Kidney tubule cell (primary cell): Measurements from ENCODE around the gene CADPS2.
A peak's percentile ranks its signal among the peaks of the same experiment; 100 is the strongest.
"Not testable (repeated sequence)": the region's sequence is repeated elsewhere in the genome, so short reads cannot be mapped to it uniquely, and the experiment has no call there.

Source experiments
- DNase-seq: peaks from one replicate; pipeline ENCODE4 v3.0.0-alpha.2; 2018; ENCODE audit warnings: low spot score

CADPS2 gene

DNA sequence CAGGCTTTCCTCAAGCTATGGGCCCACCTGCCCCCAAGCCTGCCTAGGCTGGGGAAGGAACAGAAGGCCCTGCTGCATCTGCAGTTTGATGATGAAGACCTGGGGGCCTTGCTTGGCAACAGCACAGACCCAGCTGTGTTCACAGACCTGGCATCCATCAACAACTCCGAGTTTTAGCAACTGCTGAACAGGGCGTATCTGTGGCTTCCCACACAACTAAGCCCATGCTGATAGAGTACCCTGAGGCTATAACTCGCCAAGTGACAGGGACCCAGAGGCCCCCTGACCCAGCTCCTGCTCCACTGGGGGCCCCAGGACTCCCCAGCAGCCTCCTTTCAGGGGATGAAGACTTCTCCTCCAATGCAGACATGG lies 36.3 kb downstream of the CADPS2 start:
- DNase-seq = no peak

- DNase-seq = no peak
Observed at GRCh38 chr7:122849322-122849956, 36.8 kb downstream of the CADPS2 start.

DNA sequence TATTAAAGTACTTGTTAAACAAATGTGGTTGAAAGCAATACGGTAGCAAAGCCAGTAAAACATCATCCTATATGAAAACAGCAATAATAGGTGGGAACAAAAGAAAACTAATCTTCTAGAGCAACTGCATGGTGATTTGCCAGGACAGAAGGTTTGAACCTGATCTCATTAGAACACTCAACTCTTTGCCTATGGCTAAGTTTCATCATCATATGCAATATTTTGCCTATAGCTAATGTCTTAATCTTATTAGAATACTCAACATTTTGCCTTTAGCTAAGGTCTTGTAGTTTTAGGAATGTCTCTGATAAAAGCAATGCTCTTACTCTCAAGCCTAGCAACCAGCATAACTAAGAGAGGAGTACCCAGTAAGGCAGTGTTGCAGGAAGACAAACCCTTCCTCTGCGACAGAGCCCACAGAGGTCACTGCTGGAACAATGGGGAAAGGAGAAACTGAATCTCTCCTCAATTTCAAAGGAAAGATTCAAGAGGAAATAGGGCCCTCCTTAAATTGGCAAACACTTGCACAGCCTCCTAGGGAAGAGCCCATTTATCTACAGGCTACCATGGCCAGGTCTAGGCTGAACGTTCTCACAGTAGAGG lies 38.3 kb downstream of the CADPS2 start:
- no peak for DNase-seq

- no peak for DNase-seq
Observed at GRCh38 chr7:122846591-122846990, 39.7 kb downstream of the CADPS2 start.

GRCh38 chr7:122845286-122845685 lies 41.0 kb downstream of the CADPS2 start:
- DNase-seq = no peak

GRCh38 chr7:122844191-122844988 lies 41.9 kb downstream of the CADPS2 start:
- no peak for DNase-seq

DNA sequence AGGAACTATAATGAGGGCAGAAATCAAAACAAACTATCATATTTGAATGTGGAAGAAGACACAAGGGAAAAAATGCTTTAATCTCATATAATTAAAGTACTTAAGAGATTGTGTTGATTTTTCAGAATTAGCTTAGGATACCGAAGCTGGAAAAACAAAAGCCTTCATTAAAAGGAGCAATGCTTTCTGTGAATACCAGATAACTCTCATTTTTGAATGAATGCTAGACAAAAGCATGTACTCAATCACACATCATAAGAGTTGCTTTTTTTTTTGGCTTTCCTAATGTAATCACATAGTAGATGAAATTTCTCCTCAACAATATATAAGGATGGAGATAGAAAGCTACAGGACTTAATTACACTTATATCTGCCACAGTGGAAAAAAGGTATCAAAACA lies 43.3 kb downstream of the CADPS2 start:
- DNase-seq = no peak

GRCh38 chr7:122836286-122836685 lies 50.0 kb downstream of the CADPS2 start:
- DNase-seq = not testable (repeated sequence)

DNA sequence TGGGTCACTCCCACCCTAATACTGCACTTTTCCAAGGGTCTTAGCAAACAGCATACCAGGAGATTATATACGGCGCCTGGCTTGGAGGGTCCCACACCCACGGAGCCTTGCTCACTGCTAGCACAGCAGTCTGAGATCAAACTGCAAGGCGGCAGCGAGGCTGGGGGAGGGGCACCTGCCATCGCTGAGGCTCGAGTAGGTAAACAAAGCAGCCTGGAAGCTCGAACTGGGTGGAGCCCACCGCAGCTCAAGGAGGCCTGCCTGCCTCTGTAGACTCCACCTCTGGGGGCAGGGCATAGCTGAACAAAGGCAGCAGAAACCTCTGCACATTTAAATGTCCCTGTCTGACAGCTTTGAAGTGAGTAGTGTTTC lies 51.7 kb downstream of the CADPS2 start:
- DNase-seq = not testable (repeated sequence)

GRCh38 chr7:122833888-122834570 lies 52.2 kb downstream of the CADPS2 start:
- DNase-seq = no peak

DNA sequence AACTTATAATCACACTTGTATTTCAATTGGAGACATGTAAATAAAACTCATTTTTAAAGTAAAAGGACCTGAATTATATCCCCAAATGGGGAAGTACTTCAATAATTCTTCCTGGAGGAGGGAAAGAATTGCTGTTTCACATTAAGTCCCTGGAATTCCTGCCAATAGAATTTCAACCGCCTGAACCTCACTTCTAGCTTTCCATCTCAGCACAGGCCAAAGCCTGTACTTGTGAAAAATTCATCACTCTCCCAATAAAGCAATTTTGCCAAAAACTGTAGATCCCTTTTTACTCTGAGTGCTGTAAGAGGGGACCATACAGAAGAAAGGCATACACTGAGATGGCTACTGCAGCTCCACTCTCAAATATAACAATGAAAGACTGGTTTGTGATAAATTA lies 54.8 kb downstream of the CADPS2 start:
- no peak for DNase-seq

- no peak for DNase-seq
Observed at GRCh38 chr7:122829962-122830361, 56.3 kb downstream of the CADPS2 start.

- DNase-seq = no peak
Observed at GRCh38 chr7:122827763-122828162, 58.5 kb downstream of the CADPS2 start.

GRCh38 chr7:122813845-122814244 lies 72.4 kb downstream of the CADPS2 start:
- no peak for DNase-seq

DNA sequence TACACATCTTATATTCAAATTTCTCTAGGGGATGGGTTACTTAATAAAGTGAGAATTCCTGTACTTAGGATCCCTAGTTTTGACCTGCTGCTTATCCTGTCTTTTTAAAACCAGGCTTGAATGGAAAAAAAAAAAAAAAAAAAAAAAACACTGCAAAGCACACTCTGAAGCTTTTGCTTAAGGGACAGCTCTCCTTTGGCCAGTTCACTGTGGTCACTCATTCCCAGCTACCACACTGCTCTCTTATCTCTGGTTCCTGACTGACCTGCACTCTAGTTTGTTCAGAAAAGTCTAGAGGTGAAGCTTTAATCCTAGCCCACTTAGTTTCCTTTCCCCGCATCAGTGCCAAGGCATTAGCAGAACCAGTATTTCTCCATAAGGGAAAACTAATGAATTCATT lies 82.4 kb downstream of the CADPS2 start:
- DNase-seq = no peak

GRCh38 chr7:122803323-122803722 lies 82.9 kb downstream of the CADPS2 start:
- peak; percentile 28 for DNase-seq

- DNase-seq = peak; percentile 35
Observed at GRCh38 chr7:122802301-122802751, 83.9 kb downstream of the CADPS2 start.

- no peak for DNase-seq
Observed at GRCh38 chr7:122791959-122792545, 94.2 kb downstream of the CADPS2 start.

- no peak for DNase-seq
Observed at GRCh38 chr7:122790591-122790990, 95.7 kb downstream of the CADPS2 start.

- no peak for DNase-seq
Observed at GRCh38 chr7:122790132-122790531, 96.1 kb downstream of the CADPS2 start.

DNA sequence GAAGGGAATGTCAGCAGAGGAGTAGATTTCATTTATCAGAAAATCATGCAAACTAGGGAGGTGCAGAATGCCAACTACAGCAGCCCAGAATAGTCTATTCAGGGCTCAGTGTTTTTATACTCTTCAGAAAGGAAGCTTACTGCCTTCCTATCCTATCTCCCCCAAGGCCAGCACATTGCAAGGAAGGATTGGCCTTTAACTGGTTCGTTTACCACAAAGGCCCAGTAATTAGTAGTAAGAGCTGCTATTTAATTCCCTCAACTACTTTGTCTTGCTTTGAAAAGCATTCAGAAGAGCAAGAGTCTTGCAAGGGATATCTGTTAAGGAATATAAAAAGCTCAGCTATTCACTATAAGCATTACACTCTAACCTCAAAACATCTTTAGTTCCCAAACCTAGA lies 97.1 kb downstream of the CADPS2 start:
- DNase-seq = no peak

DNA sequence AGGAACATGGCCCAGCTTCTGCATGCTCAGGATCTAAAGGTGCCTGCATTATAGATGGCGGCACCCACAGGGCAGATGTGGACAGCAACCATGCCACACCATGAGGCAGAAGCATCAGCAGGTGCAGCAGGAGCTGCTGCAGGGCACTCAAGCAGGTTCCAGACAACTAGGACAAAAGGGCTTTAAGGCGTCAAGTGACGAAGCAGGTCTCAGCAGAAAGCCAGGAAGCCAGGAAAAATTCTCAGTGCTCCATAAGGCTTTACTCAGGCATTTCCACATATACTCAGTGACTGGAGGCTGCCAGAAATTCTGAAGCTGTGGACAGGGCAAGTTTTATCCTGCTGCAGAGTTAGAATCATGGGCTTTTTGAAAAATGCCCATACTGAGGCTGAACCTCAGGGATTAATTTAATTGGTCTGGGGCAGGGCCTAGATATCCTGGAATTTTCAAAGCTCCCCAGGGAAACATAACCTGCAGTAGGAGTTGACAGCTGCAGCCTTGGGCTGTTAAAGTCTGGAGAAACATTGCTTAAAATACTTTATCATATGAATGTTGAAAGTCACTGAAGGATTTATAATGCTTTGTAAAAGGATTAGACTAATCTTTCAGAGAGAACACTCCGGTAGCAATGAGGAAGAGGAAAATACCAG lies 115.4 kb downstream of the CADPS2 start:
- DNase-seq = no peak
